Glomerular visceral epithelial cell (primary cell): ENCODE results near the gene TXLNA.
A peak's percentile ranks its signal among the peaks of the same experiment; 100 is the strongest.

Experiments used
- DNase-seq: peaks from one replicate; pipeline ENCODE4 v3.0.0-alpha.2; 2016; ENCODE audit errors: extremely low spot score

TXLNA gene

DNA sequence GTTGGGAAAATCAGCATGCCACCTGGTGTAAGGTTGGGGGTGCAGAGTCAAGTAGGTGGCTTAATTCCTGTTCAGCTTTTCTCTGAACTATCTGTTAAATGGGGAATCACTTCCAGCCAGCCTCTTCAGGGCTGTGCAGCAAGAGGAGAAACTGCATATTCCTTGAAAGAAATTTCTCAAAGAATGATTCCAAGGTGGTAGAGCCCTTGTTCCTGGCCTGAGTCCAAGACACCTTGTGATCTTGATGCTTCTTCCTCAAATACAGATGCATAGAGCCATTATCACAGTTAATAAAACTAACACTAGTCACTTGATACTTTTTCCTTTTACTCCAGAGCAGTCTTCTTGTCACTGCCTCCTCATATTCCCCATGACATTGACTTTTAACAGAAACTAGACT is 5.2 kb downstream of the TXLNA start:
- no peak for DNase-seq

DNA sequence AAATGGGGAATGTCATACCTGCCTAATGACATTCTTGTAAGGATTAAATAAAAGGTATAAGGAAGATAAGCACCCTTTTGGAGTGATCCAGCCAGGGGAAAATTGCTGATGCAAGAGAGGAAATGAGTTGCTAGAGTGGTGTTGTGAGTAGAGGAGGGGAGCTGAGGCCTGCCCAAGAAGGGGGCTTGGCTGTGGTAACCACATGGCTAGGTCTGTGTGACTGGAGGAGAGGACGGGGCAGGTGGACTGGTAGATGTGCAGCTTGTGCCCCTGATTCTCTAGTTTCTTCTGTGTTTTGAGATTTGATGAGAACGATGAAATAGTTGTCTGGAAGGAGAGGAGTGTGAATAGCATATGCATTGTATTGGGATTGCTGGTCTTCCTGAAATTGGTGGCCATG is 6.6 kb downstream of the TXLNA start:
- DNase-seq, result no peak

DNA sequence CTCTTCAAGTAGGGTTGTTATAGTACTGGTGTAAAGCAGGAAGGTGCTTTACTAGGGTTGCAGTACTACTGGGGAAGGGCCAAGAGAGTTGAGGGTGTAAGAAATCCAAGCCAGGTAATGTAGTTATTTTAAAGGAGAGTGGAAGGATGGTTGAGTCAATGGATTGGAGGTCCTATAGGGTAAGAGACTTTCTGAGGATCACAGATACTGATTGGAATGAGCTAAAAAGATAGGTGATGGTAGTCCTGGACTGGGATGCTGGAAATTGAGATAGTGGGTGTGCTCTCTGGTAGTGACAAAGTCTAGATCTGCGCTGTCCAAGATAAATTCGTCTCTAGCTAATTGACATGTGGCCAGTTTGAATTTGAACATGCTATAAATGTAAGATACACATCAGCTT is 7.0 kb downstream of the TXLNA start:
- DNase-seq, result no peak

DNA sequence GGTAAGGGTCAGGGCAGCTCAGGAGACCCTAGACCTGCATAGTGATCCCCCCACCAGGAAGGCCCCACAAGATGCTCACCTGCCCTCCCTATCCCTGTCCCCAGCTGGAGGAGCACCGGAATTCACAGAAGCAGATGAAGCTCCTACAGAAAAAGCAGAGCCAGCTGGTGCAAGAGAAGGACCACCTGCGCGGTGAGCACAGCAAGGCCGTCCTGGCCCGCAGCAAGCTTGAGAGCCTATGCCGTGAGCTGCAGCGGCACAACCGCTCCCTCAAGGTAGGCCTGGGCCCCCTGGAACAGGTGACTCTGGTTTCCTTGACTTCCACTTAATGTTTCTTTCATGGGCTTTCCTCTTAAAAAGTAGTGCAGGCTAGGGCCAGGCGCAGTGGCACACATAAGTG is 8.4 kb downstream of the TXLNA start:
- no peak for DNase-seq

DNA sequence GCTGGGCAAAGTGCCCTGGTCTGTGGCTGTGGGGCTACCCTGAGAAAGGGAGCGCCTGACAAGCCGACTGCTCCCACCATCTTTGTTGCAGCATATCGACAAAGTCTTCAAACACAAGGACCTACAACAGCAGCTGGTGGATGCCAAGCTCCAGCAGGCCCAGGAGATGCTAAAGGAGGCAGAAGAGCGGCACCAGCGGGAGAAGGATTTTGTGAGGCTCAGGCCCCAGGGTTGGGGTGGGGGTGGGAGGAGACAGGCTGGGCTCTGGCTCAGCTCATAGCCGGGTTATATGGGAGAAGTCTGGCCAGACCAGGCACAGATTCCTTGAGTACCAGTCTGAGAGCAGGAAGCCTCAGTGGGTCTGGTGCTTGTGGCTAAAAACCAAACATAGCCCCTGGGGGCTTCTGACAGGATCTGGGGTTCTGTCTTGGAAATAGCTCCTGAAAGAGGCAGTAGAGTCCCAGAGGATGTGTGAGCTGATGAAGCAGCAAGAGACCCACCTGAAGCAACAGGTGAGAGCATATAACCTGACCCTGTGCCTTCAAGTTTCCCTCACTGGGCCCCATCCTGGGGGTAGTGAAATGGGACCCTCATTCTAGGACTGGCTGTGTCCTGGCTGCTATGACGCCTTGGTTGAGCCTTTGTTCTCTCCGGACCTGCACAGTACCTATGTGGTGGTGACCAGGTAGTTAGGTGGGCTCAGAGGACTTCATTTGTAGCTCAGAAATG is 12.9 kb downstream of the TXLNA start:
- DNase-seq, result no peak

DNA sequence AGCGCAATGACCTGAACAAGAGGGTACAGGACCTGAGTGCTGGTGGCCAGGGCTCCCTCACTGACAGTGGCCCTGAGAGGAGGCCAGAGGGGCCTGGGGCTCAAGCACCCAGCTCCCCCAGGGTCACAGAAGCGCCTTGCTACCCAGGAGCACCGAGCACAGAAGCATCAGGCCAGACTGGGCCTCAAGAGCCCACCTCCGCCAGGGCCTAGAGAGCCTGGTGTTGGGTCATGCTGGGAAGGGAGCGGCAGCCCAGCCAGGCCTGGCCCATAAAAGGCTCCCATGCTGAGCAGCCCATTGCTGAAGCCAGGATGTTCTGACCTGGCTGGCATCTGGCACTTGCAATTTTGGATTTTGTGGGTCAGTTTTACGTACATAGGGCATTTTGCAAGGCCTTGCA is 15.5 kb downstream of the TXLNA start:
- DNase-seq, result no peak

DNA sequence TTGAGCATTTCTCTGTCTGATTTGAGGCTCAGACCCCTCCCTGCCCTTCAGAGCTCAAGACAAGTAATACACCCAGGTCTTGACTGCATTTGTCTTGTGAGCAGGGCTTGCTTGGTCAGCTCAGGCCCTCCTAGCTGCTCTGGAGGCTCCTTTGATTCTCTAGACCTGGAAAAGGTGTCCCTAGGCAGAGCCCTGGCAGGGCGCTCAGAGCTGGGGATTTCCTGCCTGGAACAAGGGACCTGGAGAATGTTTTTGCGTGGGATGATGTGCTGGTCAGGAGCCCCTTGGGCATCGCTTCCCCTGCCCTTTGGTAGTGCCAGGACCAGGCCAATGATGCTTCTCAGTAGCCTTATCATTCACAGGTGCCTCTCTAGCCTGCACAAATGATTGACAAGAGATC is 16.1 kb downstream of the TXLNA start:
- DNase-seq, result no peak

DNA sequence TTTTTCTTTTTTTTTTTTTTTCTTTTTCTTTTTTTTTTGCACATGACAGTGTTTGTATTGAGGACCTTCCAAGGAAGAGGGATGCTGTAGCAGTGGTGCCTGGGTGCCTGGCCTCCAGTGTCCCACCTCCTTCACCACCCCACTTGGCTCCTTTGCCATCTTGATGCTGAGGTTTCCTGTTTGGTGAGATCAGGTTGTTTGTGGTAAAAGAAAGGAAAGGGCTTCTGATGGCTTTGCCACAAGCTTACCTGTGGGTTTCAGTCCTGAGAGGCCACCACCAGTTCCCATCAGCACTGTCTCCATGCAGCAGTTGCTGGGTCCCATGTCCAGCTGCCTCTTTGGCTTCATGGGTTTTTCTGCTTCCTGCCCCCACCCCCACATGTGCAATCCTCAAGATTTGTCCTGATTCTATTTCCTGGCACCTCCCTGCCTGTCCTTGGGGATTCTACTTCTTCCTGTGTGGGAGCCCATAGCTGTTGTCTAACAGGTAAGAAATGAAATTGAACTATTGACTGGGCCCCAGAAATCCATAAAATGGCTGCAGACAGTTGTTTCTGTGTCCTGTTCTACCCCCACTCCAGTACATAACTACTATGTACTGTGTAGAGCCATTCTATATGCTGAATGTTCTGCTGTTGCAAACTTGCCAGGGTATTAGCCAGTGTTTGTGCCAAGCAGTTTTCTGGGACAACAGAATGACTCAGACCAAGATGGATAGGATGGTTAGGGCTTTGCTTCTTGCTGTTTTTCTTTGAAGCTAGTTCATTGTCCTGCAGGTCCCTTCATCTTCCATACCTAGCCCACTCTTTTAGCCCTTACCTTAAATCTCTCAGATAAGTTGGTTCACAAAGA is 16.7 kb downstream of the TXLNA start:
- no peak for DNase-seq

DNA sequence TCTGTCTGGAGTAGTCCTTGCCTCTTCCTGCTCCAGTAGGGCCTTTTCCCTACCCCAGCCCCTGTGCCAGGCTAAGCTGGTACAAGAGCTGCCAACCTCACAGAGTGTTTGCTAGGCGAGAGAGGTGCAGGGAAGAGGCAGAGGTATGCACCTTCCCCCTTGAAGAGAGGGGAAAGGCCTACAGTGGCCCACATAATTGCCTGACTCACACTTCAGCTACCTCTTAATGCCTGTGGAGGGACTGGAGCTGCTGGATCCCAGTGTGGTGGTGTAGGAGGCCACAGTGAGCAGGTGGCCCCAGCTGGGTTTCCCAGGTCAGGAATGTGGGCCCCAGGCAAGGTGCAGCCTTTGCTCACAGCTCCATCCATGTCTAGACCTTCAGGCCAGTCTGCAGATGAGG is 17.6 kb downstream of the TXLNA start:
- peak; percentile 30 for DNase-seq

DNA sequence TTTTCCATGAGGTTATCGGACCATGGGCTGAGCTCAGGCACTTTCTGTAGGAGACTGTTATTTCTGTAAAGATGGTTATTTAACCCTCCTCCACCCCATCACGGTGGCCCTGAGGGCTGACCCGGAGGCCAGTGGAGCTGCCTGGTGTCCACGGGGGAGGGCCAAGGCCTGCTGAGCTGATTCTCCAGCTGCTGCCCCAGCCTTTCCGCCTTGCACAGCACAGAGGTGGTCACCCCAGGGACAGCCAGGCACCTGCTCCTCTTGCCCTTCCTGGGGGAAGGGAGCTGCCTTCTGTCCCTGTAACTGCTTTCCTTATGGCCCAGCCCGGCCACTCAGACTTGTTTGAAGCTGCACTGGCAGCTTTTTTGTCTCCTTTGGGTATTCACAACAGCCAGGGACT is 18.4 kb downstream of the TXLNA start:
- no peak for DNase-seq

DNA sequence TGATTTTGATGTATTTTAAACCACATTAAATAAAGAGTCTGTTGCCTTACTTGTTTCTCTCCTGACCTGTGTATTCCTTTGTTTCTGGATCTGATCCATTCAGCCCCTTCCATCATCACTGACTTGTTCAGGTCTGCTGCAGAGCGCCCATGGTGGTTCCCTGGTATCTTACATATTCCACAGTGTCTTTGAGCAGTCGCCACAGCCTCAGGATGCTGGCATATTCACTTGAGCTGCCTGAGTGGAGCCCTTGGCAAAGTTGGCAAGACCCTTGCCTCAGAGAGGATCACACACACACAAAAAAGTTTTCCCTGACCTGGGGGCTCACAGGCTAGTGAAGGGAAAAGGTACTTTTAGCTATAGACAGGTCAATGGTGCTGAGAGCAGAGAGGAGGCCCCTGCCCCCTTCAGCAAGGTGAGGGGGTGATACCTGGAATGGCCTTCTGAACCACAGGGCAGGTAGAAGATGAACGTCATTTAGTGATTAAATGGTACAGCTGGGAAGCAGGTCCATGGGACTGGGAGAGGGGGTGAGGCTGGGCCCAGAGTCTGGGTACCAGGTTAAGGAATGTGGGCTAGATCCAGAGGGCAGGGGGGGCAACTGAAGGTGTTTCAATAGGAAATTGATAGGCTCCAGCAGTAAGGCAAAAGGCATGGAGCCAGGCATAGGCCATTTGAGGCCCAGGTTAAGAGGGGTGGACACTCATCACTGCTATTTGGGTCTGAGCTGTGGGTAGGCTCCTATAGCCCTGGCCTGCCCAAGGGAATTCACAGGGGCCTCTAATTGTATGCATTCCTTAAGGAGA is 19.0 kb downstream of the TXLNA start:
- DNase-seq, result no peak

DNA sequence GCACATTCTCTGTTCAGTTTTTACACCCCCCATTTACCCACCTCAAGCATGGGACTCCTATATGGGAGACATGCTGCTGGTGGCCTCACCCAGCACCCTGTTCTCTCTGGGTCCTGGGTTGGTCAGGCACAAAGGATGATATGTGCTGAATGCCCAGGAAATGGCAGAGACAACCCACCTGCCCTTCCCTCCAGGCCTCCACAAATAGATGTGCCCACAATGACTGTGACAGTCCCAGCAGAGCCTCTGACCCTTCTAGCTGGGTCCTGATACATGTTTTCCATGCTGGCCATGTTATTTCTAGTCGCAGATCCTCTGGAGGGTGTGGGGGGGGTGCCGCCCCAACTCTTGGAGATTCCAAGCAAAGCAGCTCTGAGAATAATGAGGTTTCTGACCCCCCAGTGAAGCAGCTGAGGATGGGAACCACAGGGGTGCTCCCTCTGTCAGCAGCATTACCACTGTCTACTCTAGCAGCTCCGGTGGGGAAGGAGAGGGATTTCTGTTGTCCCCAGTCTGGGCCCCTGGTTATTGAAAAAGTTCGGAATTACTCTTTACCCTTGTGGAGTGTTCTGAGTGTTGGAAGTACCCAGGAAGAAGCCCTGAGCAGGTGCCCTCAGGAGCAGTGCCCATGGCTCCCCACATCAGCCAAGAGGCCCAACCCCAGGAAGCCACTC is 19.7 kb downstream of the TXLNA start:
- DNase-seq, result no peak

DNA sequence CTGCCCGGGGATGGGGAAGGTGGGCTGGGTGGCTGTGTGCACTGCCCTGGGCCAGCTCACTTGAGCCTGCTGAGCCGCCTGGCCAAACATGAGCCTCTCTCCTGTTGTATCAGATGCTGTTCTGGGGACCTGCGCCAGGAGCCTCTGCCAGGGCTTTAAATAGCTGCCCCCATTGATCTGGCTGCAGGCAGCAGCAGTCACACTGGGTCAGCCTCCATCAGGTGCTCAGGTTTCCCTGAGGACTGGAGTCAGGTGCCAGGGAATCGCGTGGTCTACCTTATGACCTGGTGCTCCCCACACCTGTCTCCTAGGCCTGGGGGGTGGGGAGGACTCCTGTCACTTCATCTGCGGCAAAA is 20.2 kb downstream of the TXLNA start:
- no peak for DNase-seq

DNA sequence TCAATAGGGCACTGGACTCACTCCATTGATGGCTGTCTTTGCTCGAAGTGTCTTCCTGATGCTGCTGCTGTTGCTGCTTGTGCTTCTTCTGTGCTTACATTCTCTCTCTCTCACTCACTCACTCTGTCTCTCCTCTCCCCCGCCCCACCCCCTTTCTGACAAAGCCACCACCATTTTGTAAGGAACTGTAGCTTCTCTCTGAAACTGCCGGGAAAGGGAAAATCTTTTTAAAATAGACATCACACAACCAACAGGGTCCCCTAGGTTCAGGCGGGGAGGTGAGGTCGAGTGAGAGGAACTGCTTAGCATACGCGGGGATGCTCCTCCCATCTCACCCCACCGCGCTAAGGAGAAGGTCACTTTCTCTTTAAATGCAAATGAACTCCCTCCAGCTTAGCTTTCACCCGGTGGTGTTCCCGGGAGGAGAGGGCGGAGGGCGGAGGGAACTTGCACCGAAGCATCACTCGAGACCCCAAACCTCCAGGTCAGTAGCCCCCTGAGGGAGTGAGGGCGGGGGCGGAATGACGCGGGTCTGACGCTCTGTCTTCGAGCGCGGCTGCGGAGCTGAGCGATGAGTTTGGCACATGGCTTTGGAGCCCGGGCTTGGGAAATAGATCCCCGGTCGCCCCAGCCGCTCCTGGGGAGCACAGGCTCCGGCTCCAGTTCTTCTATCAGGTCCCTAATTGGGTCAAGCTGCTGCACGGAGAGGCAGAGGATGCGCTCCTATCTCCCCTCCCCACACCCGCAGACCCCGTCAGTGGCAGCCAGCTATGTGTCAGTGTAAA is 20.9 kb downstream of the TXLNA start, which contains the start of gene CCDC28B:
TSS of gene CCDC28B (plus strand) at position 370 of the 785 bp plus-strand sequence. CDS start 1,341 bp downstream, outside the sequence.
- DNase-seq, result peak; percentile 48

DNA sequence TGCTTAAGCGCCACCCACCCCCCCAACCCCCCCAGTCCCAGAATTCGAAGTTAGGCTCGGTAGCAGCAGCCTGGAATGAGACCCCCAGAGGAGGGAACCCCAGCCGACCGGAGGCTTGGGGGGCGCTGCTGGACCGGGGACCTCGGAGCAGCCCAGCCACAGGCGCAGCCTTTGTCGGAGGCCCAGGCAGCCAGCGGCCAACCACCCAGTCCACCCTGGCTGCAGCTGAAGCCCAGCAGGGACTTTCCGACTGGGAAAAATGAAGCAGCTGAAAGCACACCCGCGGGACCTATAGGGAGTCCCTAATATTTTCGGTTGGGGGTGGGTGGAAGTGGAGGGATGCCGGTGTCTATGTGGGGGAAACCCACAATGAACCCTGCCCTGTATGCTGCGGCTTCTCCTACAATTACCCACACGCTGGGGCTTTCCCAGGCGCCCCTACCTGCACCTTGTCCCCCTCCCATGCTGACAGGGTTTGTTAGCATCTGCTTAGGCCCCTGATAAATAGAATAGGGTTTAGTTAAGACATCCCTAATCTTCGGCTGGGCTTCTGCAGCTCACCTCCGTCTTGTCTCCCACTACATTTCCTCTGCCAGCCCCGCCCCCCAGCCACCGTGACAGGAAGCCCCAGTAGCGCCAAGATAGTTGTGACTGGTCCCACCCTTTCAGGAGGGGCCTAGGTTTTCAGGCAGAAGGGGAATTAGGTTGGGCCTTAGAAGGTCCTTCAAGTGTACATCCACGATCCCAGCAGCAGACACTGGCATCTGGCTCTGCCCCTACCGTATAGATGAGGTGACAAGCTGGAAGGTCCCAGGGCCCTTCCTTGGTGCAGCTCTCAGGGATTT is 21.8 kb downstream of the TXLNA start:
- peak; percentile 44 for DNase-seq

DNA sequence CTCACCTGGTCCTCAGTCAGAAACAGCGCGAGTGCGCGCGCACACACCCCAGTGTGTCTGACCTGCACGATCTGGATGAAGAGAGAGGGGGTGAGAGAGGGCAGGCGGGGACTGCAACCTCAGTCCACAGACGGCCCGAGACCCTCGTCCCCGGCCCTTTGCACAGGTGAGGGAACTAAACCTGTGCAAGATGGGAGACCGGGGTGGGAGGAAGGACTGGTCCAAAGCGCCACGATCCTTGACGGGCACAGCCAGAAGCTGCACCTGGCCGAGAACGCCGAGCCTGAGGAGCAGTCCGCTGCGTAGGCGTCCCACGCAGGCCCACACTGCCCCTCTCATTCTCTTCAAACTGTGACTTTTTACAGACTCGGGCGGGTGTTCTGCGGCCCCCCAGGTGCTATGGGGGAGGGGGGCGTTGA is 25.5 kb downstream of the TXLNA start:
- no peak for DNase-seq

DNA sequence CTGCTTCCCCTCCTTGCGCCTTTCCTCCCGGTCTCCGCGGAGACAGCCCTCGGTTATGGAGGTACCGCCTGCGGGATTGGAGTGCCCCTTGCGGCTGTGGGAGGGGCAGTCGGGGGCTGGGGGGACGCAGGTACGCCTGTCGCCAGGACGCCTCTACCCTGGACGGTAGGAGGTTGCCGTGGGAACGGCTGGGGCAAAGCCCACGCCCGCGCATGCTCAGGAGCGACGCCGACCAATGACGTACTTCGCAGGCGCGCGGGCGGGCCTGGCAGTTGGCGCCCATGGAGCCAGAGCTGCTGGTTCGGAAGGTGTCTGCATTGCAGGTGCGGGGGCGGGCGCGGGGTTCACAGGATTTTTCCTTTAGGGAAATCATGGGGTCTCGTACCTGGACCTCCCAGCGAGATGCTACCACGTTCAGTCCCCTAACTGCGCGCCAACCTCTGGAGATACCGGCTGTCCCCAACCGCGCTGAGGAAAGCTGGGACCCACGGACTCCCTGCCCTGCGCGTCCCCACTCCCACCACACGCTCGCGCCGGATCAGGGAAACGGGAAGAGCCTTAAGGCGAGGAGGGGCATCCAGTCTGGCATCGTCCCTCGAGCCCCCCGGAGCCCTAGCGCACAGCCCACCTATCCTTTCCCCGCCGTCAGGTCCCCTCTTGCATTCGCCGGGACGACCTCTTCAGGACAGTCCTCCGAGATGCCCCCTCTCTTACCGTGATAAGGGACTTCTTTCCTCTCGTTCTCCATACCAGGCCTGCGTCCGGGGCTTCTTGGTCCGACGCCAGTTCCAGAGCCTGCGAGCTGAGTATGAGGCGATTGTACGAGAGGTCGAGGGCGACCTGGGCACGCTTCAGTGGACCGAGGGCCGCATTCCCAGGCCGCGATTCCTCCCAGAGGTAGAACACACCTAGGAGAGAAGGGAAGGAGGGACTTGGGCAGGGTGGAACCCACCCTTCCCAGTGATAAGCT is 26.2 kb downstream of the TXLNA start, which contains the start of gene IQCC:
TSS of gene IQCC (plus strand) at position 271 of the 970 bp plus-strand sequence. CDS start at position 282, 11 bp downstream.
- peak; percentile 87 for DNase-seq

DNA sequence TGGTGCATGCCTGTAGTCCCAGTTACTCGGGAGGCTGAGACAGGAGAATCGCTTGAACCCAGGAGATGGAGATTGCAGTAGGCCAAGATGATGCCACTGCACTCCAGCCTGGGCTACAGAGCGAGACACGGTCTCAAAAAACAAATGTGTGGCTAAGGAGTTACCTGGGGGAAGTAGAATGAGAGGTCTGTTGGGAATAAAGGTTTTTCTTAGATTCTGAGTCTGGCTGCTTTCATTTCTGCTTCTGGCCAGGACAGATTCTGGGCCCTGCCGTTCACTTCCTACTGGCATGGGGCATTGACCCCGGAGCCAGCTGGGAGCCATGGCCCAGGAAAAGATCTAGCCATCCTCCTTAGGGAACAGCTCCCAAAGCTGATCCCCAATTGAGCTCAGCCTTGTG is 29.0 kb downstream of the TXLNA start:
- DNase-seq, result no peak

DNA sequence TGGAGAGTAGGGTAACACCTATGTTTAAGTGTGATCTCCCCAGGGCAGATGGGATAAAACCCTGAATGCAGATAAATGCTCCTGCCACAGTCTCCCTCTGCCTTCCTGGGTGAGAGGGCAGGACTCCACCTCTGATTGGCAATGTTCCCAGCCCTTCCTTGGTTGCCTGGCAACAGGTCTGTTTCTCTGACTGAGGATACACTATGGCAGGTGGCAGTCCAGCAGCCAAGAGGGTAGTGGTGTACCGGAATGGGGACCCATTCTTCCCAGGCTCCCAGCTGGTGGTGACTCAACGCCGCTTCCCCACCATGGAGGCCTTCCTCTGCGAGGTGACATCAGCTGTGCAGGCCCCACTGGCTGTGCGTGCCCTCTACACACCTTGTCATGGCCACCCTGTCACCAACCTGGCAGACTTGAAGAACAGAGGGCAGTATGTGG is 29.4 kb downstream of the TXLNA start, which contains the start of gene DCDC2B:
TSS of gene DCDC2B (plus strand) at position 199 of the 438 bp plus-strand sequence. CDS start at position 204, 5 bp downstream.
- peak; percentile 88 for DNase-seq
